GM21423 (cell line): ENCODE results near the gene HDLBP.
"Not testable (repeated sequence)": the region's sequence is repeated elsewhere in the genome, so short reads cannot be mapped to it uniquely, and the experiment has no call there.

Source experiments
- ATAC-seq: cut with Tn5 transposase; IDR thresholded peaks from one replicate; pipeline ENCODE4 v1.9.1; 2021; ENCODE audit warnings: mild to moderate bottlenecking, moderate library complexity; ENCODE audit not compliant: unreplicated experiment

The HDLBP gene

DNA sequence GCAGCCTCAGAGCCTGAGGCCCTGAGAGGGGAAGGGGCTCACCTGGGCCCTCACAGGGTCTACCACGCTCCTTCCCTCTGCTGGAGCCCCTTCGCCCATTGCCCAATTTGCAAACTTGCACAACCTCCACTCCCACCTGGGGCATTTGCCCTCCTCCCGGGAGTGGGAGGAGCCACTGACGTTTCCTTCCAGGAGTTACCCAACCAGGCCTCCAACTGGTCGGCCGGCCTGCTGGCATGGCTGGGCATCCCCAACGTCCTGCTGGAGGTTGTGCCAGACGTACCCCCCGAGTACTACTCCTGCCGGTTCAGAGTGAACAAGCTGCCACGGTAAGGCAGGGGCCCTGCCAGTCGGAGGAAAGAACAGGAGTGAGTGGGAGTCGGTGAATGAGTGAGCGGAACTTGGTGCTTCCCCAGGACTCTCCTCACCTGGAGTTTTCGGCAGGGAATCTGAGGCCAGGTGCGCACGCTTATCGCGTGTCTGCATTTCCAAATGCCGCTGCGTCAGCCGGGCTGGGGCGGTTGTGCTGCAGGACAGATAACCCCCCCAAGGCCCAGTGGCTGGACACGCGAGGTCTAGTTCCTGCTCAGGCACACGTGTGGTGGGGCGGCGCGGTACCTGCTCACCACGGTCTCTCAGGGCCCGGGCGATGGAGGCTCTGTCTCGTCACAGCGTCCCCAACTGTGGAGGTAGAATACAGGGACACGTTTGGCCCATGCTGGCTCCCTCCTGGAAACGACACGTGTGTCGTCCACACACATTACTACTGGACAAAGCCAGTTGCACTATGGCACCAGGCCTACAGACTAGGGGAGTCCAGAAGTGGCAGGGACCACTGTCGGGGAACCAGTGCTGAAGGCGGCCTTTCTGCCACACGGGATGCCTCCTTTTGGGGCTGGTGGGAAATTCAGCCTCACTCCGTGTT lies 115.3 kb downstream of the HDLBP start:
- ATAC-seq, result no peak

DNA sequence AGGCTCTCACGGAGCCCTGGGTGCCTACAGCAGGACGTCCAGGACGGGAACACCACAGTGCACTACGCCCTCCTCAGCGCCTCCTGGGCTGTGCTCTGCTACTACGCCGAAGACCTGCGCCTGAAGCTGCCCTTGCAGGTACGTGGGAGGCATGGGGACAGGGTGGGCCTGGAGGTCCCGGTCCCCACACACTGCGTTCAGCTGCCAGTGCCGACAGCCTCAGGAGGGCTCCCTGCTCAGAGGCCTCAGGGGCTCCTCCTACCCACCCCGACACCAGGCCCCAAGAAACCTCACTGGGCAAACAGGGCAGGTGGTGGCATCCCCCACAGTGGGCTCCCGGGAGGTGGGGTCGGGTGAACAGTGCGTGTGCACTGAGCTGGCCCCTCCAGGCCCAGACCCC lies 116.2 kb downstream of the HDLBP start:
- no peak for ATAC-seq

DNA sequence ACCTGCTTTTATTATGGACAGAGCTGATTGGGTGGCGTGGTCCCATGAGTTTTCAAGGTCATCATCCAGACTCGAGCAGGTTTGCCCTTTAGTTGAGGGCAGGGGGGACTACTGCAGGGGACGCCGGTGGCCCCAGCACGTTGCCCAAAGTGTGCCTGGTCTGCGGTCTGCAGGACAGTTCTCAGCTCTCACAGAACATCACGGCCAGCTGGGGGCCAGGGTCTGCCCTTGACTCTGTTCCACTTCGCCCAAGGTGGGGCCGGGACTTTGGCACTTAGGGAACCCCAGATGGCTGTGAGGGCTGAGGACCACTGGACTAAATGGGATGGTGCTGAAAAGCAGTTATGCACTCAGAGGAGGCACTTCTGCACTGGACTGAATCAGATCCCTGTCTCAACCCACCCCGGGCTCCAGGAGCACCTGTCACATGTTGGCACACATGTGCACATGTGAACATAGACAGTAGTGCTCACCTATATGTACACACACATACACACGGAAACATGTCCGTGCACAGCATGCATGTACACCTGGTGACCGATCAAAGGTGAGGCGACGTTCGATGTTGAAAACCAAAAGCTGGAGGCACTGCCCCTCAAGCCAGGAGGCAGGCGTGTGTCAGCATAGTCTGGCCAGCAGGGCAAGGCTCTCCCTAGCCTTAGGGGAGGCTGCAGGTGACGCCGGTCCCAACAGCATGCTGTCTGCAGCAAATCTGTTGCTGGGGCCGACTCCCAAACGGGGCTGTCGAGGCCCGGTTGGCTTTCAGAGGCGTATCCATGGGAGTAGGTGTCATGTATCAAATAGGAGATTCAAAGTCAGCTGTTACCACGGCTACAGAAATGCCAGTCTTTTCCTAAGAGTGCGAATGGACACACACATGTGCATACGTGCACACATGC lies 116.8 kb downstream of the HDLBP start:
- ATAC-seq, result no peak

GRCh38 chr2:241197947-241198346 lies 117.5 kb downstream of the HDLBP start:
- ATAC-seq, result no peak

GRCh38 chr2:241197246-241197645 lies 118.2 kb downstream of the HDLBP start:
- ATAC-seq, result not testable (repeated sequence)

GRCh38 chr2:241195506-241196130 lies 119.9 kb downstream of the HDLBP start:
- ATAC-seq, result no peak

- no peak for ATAC-seq
These were observed 120.7 kb downstream of the HDLBP start for GRCh38 chr2:241194811-241195210.

GRCh38 chr2:241193271-241193670 lies 122.2 kb downstream of the HDLBP start:
- no peak for ATAC-seq

- ATAC-seq, result no peak
These were observed 124.4 kb downstream of the HDLBP start for GRCh38 chr2:241191081-241191480.

GRCh38 chr2:241190291-241190981 lies 125.0 kb downstream of the HDLBP start:
- ATAC-seq, result no peak

DNA sequence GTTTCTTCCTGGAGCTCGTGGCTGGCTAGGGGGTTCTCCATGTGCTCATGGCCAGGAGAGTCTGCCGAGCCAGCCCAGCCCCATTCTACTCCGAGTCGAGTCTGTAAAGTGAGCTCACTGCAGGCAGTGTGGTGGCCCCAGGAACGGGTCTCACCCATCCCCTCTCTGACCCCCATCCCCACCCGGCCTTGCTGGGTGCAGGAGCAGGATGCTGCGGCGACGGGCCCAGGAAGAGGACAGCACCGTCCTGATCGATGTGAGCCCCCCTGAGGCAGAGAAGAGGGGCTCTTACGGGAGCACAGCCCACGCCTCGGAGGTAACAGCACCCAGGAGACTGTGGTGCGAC lies 125.6 kb downstream of the HDLBP start:
- ATAC-seq, result no peak

DNA sequence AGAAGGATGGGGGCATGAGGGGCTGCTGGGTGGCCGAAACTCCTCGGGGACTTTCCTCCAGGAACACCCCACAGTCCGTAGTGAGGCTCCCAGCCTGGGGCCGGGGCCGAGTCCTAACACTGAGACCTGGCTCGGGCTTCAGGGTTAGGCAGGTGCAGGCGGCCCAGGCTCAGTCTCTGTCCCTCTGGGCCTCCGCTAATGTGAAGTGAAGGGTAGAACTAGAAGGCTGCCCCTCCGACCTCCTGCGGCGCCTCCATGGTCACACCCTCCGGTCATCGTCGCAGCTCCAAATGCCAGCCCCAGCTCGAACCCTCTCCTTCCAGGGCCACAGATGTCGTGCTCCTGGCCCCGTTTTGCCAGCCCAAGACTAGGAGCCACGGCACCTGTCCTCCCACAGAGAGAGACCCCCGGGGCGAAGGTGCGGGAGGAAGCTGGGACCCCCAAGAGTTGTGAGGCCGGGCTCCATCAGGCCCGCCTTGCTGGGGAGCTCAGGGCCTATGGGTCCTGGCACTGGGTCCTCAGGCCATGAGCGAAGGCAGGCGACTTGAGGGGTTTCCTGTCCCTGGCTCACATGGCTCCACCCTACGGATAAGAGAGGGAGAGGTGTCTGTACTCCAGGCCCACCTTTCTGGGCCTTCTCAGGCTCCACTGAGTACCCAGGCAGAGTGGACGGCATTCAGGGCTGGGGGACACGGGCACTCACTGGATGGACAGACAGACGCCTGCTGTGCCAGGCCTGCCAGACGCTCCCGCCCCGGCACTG lies 126.2 kb downstream of the HDLBP start:
- ATAC-seq, result no peak

- no peak for ATAC-seq
These were observed 126.9 kb downstream of the HDLBP start, which contains the start of gene ANO7 for GRCh38 chr2:241188361-241189092. ANO7 (plus strand) TSS chr2:241188677; CDS start chr2:241190064, 1,387 bp downstream.

GRCh38 chr2:241187918-241188234 lies 127.6 kb downstream of the HDLBP start:
- no peak for ATAC-seq

- no peak for ATAC-seq
These were observed 128.2 kb downstream of the HDLBP start for GRCh38 chr2:241187101-241187917.

DNA sequence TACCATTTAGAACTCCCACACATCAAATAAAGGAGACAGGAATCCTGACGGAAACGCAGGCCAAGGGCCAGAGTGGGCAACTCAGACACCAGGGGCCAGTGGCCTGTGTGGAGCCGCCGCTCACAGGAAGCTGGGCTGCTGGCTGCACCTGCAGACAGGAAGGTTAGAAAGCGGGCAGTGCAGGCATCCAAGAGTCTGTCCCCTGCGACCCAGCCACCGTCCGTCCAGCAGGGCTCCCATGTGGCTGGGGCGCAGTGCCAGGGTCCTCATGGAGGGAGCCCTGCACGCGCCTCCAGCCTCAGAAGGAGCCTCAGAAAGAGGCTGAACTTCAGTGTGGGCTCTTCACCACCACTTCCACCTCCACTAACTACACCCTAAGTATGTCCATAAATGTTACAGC lies 129.5 kb downstream of the HDLBP start:
- ATAC-seq, result no peak

DNA sequence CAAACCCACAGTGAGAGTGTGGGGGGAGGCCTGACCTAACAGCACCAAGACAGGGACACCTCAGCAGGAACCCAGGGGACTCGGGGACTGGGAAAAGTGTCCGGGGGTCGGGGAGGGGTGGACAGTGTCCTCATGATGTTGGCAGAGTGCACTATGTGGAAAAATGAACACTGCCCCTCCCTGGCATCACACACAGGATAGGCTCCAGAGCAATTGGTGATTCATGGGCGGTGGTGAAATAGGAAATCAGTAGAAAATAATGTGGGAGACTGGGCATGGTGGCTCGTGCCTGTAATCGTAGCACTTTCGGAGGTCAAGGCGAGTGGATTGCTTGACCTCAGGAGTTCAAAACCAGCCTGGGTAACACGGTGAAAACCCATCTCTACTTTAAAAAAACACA lies 130.6 kb downstream of the HDLBP start:
- no peak for ATAC-seq

GRCh38 chr2:241183221-241183620 lies 132.3 kb downstream of the HDLBP start:
- ATAC-seq, result no peak
